IPS DF 4.7 (cell line): ENCODE measurements around the gene ADGRV1.

ENCODE experiments used
- DNase-seq: peaks from one replicate; pipeline ENCODE4 v3.0.0-alpha.2; 2013; ENCODE audit warnings: low spot score; ENCODE audit errors: extremely low read depth

Gene ADGRV1

DNA sequence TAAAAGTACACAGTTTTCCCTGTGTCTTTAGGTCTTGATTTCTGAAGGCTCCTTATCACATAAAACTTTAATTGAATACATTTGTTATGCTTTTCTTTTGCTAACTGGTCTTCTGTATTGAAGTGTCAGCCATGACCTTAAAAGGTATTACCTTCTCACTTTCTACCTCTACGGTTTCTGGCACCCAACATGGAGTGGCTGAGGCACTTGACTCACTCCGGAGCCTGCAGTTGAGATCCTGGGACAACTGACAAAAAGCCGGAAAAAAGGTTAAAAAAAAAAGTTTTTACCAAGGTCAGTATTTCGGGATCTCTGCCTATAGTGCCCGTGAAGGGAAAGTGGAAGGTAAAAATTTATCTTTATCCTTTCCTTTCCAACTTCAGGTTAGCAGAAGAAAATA, 627.5 kb downstream of the ADGRV1 start:
- no peak for DNase-seq

GRCh38 chr5:91187032-91187431, 628.4 kb downstream of the ADGRV1 start:
- DNase-seq = no peak

DNA sequence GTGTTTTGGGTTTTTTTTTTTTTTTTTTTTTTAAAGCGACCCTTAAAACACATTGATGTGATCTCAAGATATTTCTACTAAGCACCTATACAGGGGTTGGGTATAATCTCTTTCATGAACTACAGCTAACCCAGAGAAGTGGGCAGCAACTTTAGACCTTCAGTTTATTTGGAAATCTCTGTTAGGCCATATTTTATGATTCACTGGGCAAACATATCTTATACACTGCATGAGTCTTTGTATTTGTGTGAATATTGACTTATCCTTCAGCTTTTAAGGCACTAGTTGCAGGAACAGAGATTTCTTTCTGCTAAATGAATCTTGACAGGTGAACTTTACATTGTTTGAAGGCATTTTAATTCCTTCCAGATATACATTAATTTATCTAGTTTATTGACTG, 630.2 kb downstream of the ADGRV1 start:
- DNase-seq = no peak

DNA sequence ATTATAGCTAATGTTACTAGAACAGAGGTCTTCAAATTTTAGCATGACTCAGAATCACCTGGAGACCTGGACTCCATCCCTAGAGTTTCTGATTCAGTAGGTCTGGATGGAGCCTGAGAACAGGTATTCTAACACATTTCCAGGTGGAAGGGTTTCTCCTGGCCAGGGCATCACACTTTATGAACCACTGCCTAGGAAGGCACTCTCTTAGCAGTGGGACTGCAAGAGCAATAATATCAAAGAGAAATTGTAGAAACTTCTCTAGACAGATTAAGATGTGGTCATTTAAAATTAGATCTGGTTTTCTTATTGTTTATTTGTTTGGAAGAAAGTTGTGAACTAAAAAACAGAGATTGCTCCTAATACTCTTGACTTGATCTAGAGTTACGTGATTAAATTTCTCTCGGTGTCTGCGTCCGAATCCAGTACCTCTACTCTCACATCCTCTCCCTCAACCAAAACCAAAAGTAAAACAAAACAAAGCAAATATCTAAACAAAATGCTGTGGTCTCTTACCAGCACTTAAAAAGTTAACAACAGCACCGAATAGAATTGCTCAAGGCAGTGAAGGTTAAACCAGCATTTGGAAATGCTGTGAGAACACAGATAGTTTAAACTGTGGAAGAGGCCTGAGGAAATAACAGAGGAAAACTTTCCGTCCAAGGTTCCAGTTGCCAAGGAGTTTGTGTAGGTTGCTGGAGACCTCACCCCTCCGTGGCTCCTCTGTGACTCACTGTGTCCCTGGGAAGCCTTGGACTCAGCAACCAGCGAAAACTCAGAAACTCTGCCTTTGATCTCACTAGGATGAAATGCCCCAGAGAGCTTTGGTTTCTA, 631.1 kb downstream of the ADGRV1 start:
- DNase-seq = no peak

DNA sequence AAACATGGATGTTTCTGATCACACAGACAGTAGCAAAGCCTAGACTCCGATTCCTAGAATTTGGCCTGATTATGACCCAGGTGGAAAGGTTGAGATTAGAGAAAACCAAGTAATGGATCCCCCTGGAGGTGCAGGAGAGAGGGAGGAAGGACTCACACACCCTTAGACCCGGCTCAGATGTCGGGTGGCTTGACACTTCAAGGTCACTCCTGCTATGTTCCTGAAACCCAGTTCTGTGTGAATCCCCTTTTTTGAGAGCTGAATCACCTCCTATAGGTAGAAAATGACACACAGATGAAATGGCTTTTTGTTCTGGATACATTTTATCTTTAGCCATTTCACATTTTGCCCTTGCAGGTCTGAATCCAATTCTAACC, 631.7 kb downstream of the ADGRV1 start:
- no peak for DNase-seq

GRCh38 chr5:91194824-91195381, 636.3 kb downstream of the ADGRV1 start:
- no peak for DNase-seq

GRCh38 chr5:91200692-91201091, 642.1 kb downstream of the ADGRV1 start:
- no peak for DNase-seq

DNA sequence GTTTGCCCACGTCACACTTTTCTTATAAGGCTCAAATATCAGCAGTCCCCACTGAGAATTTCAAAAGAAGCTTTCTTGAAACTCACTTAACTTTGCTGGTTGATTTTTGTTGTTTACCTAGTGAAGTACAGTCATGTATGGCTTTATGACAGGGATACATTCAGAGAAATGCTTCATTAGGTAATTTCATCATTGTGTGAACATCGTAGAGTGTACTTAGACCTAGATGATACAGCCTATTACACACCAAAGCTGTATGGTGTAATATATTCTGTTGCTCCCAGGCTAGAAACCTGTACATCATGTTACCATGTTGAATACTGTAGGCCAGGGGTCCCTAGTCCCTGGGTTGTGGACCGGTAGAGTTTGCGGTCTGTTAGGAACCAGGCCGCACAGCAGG, 647.5 kb downstream of the ADGRV1 start:
- no peak for DNase-seq

- DNase-seq = no peak
Measured at GRCh38 chr5:91206734-91207133, 648.1 kb downstream of the ADGRV1 start.

DNA sequence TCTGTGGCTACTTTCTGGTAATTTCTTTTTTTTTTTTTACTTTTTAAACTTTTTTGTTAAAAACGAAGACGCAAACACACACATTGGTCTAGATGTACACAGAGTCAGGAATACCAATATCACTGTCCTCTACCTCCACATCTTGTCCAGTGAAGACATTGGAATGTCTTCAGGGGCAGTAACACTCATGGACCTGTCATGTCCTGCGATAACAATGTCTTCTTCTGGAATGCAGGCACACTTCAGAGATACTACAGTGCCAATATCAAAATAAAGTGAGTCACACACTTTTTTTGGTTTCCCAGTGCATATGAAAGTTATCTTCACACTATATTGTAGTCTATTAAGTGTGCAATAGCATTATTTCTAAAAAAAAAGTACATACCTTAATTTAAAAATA, 648.7 kb downstream of the ADGRV1 start:
- no peak for DNase-seq

DNA sequence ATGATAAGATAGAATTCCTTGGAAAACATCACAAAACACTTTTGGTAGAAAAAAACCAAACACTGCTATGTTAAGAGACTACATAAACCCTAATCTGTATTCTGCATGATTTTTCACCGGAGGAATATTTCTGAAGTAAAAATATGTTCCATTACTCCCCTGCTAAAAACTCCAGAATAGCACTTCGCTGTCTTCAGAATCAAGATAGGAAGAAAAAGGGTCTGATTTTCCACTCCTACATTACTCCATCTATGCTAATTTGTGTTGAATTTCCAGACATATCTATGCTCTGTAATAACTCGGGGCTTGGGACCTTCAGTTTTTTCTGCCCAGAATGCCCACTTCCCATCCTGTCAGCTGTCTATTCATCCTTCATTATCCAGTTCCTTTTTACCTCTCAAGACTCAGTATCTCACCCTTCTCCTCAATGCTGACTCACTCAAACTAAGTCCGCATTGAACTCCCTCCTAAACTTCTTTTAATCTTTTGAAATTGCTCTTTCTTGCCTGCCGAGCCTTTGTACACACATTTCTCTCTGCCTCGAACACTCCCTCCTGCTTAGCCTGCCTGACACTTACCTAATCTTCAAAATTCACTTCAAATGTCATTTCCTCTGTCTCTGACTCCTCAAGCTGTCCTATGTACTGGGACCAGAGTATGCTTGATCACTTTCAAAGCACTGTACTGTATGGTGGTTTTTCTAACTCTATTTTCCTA, 653.6 kb downstream of the ADGRV1 start:
- DNase-seq = no peak

GRCh38 chr5:91212714-91213092, 654.1 kb downstream of the ADGRV1 start:
- no peak for DNase-seq
